GM23248 (cell line): ENCODE data around the gene ABI1.

Experiments
- EZH2 ChIP-seq: fragments of 200-600 bp; sonication (generic); IDR thresholded peaks from 2 replicates; pipeline ENCODE4 v1.6.1; 2018; ENCODE audit warnings: antibody characterized with exemption, mild to moderate bottlenecking; ENCODE audit not compliant: insufficient read depth, poor library complexity, severe bottlenecking
- EZH2phosphoT487 ChIP-seq: fragments of 200-600 bp; sonication (generic); IDR thresholded peaks from 2 replicates; pipeline ENCODE4 v1.6.1; 2018; ENCODE audit warnings: antibody characterized with exemption, moderate library complexity, mild to moderate bottlenecking, low read depth; ENCODE audit not compliant: insufficient read depth

DNA sequence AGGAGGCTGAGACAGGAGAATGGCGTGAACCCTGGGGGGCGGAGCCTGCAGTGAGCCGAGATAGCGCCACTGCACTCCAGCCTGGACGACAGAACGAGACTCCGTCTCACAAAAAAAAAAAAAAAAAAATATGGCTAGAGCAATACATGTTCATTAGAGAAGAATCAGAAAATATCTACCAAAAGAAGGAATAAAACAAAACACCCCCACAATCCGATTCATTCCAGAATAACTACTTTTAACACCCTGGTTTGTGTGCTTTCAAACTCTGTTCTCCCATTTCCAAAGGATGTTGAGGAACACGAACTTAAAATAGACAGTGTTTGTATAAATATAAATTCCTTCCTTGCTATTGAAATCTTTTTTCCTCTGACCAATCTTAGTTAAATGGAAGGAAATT, 156.8 kb downstream of the ABI1 start:
- TF ChIP-seq EZH2phosphoT487 (no peak), EZH2 (no peak)
